ENCODE measurements around the gene DTD1.

DNA sequence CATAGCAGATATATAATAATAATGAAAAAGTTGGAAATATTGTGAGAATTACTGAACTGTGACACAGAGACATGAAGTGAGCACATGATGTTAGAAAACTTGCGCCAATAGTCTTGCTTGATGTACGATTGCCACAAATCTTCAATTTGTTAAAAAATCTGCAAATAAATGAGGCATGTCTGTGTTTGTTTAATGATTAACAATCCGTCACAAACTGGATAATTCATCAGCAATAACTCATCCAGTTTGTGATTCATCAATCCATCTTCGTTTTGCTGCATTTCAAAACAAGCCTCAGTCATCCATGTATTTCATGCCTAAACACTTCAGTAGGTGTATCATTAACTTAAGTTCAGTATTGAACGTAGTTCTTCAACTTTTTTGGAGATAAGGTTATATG, 46.1 kb upstream of the DTD1 start:
- no peak for TF ChIP-seq POLR2A (IDR thresholded peaks at IDR 0.05)
- TF ChIP-seq, protein P1, sequence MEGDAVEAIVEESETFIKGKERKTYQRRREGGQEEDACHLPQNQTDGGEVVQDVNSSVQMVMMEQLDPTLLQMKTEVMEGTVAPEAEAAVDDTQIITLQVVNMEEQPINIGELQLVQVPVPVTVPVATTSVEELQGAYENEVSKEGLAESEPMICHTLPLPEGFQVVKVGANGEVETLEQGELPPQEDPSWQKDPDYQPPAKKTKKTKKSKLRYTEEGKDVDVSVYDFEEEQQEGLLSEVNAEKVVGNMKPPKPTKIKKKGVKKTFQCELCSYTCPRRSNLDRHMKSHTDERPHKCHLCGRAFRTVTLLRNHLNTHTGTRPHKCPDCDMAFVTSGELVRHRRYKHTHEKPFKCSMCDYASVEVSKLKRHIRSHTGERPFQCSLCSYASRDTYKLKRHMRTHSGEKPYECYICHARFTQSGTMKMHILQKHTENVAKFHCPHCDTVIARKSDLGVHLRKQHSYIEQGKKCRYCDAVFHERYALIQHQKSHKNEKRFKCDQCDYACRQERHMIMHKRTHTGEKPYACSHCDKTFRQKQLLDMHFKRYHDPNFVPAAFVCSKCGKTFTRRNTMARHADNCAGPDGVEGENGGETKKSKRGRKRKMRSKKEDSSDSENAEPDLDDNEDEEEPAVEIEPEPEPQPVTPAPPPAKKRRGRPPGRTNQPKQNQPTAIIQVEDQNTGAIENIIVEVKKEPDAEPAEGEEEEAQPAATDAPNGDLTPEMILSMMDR (IDR thresholded peaks at IDR 0.05) = no peak
- no peak for TF ChIP-seq POLR2AphosphoS5 (IDR thresholded peaks at IDR 0.05)
- TF ChIP-seq EP300 (IDR thresholded peaks at IDR 0.05) = no peak

All from upper lobe of left lung (tissue), 4 donors.